Mononuclear cell (primary cell): ENCODE measurements around the gene PGAM5. TPM values are rescaled to one million over a fixed set of nuclear protein-coding genes. Genes with fewer than 3 reads are reported as not detected.

Experiments
- H3K27me3 ChIP-seq: 2 replicates; pipeline ENCODE4 v1.6.0; 2011; ENCODE audit warnings: low read length, control low read depth; ENCODE audit not compliant: insufficient read depth
- H3K4me1 ChIP-seq: 2 replicates; pipeline ENCODE4 v1.5.1; 2011; ENCODE audit warnings: mild to moderate bottlenecking, low read length, control low read depth; ENCODE audit not compliant: insufficient read depth
- H3K4me3 ChIP-seq: 2 replicates; pipeline ENCODE4 v1.5.1; 2011; ENCODE audit warnings: mild to moderate bottlenecking, low read length, moderate library complexity
- H3K9me3 ChIP-seq: 2 replicates; pipeline ENCODE4 v1.5.1; 2011; ENCODE audit warnings: low read depth, mild to moderate bottlenecking, control low read depth, low read length
- total RNA-seq: library from RNA; depleted of rRNA; stranded (reverse); fragments of >200 nt; gene quantifications from one replicate; pipeline ENCODE4 v1.2.3, GENCODE V29; 2012

The PGAM5 gene
- total RNA-seq, 1 donor, result 13.9 TPM

GRCh38 chr12:132724506-132725241, 14.0 kb downstream of the PGAM5 start:
- Histone ChIP-seq H3K9me3 (no peaks in the 10 kb centered on the region), H3K4me3 (no peak overlapping the region), H3K27me3 (no peaks in the 10 kb centered on the region), H3K4me1 (no peaks in the 10 kb centered on the region)

- H3K4me3 ChIP-seq, result no peak overlapping the region
- no peaks in the 10 kb centered on the region for H3K4me1 ChIP-seq
- no peaks in the 10 kb centered on the region for H3K27me3 ChIP-seq
- H3K9me3 ChIP-seq, result no peaks in the 10 kb centered on the region
Measured at GRCh38 chr12:132726386-132726785, 15.7 kb downstream of the PGAM5 start.

GRCh38 chr12:132727091-132727794, 16.6 kb downstream of the PGAM5 start:
- H3K4me3 ChIP-seq, result no peak overlapping the region
- no peaks in the 10 kb centered on the region for H3K9me3 ChIP-seq
- H3K27me3 ChIP-seq, result no peaks in the 10 kb centered on the region
- H3K4me1 ChIP-seq, result no peaks in the 10 kb centered on the region

- Histone ChIP-seq H3K4me1 (no peaks in the 10 kb centered on the region), H3K9me3 (no peaks in the 10 kb centered on the region), H3K27me3 (no peaks in the 10 kb centered on the region), H3K4me3 (no peak overlapping the region)
Measured at GRCh38 chr12:132728502-132728901, 17.9 kb downstream of the PGAM5 start.

- no peaks in the 10 kb centered on the region for H3K4me1 ChIP-seq
- H3K9me3 ChIP-seq, result no peaks in the 10 kb centered on the region
- H3K4me3 ChIP-seq, result no peak overlapping the region
- no peaks in the 10 kb centered on the region for H3K27me3 ChIP-seq
Measured at GRCh38 chr12:132729541-132730320, 19.1 kb downstream of the PGAM5 start.

- Histone ChIP-seq H3K4me1 (no peaks in the 10 kb centered on the region), H3K9me3 (no peaks in the 10 kb centered on the region), H3K27me3 (no peaks in the 10 kb centered on the region), H3K4me3 (no peak overlapping the region)
Measured at GRCh38 chr12:132730353-132730752, 19.7 kb downstream of the PGAM5 start.

GRCh38 chr12:132731574-132731973, 20.9 kb downstream of the PGAM5 start:
- Histone ChIP-seq H3K27me3 (no peaks in the 10 kb centered on the region), H3K9me3 (no peaks in the 10 kb centered on the region), H3K4me1 (no peaks in the 10 kb centered on the region), H3K4me3 (no peak overlapping the region)

GRCh38 chr12:132734206-132734605, 23.6 kb downstream of the PGAM5 start:
- no peaks in the 10 kb centered on the region for H3K4me1 ChIP-seq
- H3K27me3 ChIP-seq, result no peaks in the 10 kb centered on the region
- H3K9me3 ChIP-seq, result no peaks in the 10 kb centered on the region
- no peak overlapping the region for H3K4me3 ChIP-seq

GRCh38 chr12:132735496-132735895, 24.9 kb downstream of the PGAM5 start:
- H3K9me3 ChIP-seq, result no peaks in the 10 kb centered on the region
- no peak overlapping the region for H3K4me3 ChIP-seq
- no peaks in the 10 kb centered on the region for H3K27me3 ChIP-seq
- no peaks in the 10 kb centered on the region for H3K4me1 ChIP-seq

- no peak overlapping the region for H3K4me3 ChIP-seq
Measured at GRCh38 chr12:132736378-132736777, 25.7 kb downstream of the PGAM5 start.

GRCh38 chr12:132736913-132737312, 26.3 kb downstream of the PGAM5 start:
- H3K9me3 ChIP-seq, result no peaks in the 10 kb centered on the region
- no peak overlapping the region for H3K4me3 ChIP-seq
- no peaks in the 10 kb centered on the region for H3K27me3 ChIP-seq
- H3K4me1 ChIP-seq, result no peaks in the 10 kb centered on the region

More at GRCh38 chr12:132736378-132736777, 25.7 kb downstream of the PGAM5 start:
- Histone ChIP-seq H3K27me3 (no peaks in the 10 kb centered on the region), H3K4me1 (no peaks in the 10 kb centered on the region), H3K9me3 (no peaks in the 10 kb centered on the region)

GRCh38 chr12:132739600-132740312, 29.1 kb downstream of the PGAM5 start:
- no peaks in the 10 kb centered on the region for H3K9me3 ChIP-seq
- H3K4me1 ChIP-seq, result no peaks in the 10 kb centered on the region
- no peaks in the 10 kb centered on the region for H3K27me3 ChIP-seq
- H3K4me3 ChIP-seq, result no peak overlapping the region

- no peak overlapping the region for H3K4me3 ChIP-seq
- H3K9me3 ChIP-seq, result no peaks in the 10 kb centered on the region
- H3K4me1 ChIP-seq, result no peaks in the 10 kb centered on the region
Measured at GRCh38 chr12:132740313-132740646, 29.6 kb downstream of the PGAM5 start.

GRCh38 chr12:132740652-132741051, 30.0 kb downstream of the PGAM5 start:
- H3K27me3 ChIP-seq, result no peaks in the 10 kb centered on the region
- no peaks in the 10 kb centered on the region for H3K4me1 ChIP-seq
- no peak overlapping the region for H3K4me3 ChIP-seq
- no peaks in the 10 kb centered on the region for H3K9me3 ChIP-seq

More at GRCh38 chr12:132740313-132740646, 29.6 kb downstream of the PGAM5 start:
- no peaks in the 10 kb centered on the region for H3K27me3 ChIP-seq

- Histone ChIP-seq H3K4me1 (no peaks in the 10 kb centered on the region), H3K9me3 (no peaks in the 10 kb centered on the region), H3K4me3 (no peak overlapping the region), H3K27me3 (no peaks in the 10 kb centered on the region)
Measured at GRCh38 chr12:132741620-132742019, 31.0 kb downstream of the PGAM5 start.
